RKO (cell line): ENCODE measurements around the gene IL13RA1.
"Not testable (repeated sequence)": the region's sequence is repeated elsewhere in the genome, so short reads cannot be mapped to it uniquely, and the experiment has no call there.

ENCODE experiments used
- DNase-seq: peaks from one replicate; pipeline ENCODE4 v3.0.0-alpha.2; 2016; ENCODE audit warnings: low spot score

Gene IL13RA1

DNA sequence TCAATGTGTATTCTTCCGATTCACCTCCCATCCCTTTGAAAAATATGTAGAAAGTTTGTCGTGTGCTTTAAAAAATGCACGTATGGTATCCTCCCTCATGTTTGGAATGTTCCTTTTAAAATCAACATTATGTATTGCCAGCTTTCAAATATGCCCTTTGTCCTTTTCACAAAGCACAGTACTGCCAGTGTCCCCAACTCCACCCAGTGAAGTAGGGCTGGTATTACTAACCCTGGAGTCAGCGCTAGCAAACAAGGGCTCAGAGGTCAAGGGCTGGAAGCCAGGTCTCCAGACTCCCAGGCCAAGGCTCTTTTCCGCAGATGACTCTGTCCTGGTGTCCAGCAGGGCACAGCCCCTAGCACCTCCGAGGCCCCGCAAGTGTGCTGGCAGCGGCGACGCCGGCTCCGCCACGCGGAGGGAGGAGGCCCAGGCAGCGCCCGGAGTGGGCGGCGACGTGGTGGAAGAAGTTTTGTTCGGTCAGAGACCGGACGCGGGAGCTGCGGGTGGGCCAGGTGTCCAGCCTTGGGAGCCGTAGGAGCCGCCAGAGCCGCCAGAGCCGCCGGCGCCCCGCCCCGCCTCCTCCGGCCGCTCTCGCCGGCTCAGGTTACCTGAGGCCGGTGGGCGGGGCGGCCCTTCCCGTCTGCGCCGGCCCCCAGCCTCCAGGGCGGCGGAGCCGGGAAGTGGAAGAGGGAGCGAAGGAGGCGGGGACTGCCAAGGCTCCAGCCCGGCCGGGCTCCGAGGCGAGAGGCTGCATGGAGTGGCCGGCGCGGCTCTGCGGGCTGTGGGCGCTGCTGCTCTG, at the start of gene IL13RA1:
Gene IL13RA1, plus strand, starts transcription at position 720 of the 799 bp plus-strand sequence. Its CDS starts 33 bp downstream, at position 753.
- DNase-seq = peak; percentile 78

DNA sequence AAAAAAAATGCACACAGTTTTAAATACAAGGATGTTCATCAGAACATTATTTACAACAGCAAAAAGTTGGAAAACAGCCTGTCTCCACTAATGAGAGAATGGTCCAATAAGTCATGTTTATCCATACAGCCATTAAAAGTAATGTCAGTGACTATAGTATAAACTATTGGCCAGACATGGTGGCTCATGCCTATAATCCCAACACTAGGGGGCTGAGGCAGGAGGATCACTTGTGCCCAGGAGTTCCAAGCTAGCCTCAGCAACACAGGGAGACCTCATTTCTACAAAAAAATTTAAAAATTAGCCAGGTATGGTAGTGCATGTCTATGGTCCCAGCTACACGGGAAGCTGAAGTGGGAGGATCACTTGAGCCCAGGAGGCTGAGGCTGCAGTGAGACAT, 48.1 kb upstream of the IL13RA1 start:
- no peak for DNase-seq

DNA sequence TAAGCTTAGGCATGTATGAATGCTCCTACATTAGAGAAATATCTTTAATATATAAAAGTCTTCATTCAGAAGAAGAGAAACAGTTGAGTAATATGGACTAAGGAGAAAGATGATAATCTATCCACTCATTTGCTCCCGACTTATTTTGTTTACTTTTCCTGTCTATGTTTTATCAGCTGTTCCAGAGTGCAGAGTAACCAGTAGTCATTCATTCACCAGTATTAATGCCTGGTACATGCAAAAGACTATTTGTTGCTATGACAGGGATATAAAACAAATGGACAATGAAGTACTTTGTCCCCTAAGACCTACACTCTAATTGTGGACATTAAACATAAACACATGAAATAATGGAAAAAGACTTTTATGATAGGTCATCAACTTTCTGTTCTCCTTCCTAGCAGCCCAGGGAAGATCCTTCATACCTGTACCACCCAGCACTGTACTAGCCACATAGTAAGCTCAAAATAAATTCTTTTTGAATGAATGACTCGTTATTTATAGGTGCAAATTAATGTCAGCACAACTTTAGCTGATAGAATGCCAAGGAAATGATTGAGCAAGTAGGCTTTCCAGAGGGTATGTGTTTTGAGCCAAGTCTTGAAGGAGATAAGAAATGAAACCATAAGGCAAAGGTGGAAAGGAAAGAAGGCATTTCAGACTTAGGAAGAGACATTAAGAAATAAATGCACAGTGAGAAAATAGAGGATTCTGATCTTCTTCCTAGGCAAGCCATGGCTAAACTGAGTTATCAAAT, 45.0 kb upstream of the IL13RA1 start:
- DNase-seq = no peak

DNA sequence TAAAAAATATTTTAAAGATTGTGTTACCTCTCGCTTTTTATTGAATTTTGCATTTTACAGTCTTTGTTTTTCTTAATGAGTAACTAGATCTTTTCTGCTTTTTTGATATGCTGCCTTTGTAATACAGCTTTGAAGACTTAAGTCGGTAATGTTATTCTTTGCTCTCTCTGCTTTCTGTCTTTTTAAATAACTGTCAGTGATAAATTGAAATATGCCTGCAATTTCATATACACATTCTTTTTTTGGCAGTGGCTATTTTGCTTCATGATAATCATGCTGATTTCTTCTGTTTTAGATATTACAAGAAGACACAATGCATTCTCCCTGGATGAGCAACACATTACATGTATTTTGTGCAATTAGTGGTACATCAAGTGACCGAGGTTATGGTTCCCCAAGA, 42.0 kb upstream of the IL13RA1 start:
- no peak for DNase-seq

DNA sequence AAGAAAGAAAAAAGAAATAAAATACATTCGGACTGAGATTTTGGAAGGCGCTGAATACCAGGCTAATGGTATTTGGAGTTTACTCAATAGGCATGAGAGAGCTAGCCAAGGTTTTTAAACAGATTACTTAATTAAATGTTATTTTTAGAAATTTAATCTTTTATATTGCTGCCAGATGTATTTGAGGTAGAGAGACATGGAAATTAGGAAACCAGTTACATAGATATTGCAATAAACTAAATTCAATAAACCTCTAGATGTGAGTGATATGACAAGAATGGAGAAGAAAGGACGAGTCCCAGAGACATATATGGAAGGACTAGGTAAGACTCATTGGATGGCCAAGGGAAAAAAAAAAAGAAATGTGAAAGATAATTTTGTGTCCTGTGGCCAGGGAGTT, 38.5 kb upstream of the IL13RA1 start:
- DNase-seq = no peak

DNA sequence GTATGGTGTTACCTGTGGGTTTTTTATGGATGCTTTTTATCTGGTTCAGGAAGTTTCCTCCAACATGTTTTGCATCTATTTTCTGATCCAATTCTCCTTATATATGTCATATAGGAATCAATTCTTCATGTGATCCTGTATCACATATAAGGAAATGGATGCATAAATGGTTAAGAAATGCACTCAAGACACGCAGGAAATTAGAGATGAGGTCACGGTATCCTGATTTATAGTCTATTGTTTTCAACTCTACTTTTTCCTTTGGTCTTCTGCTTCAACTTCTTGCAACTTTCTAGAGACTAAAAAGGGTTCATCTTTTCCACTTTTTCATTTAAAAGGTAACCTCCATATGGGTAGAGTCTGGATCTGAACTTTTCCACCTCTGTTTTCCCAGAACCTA, 33.6 kb upstream of the IL13RA1 start:
- DNase-seq = no peak

DNA sequence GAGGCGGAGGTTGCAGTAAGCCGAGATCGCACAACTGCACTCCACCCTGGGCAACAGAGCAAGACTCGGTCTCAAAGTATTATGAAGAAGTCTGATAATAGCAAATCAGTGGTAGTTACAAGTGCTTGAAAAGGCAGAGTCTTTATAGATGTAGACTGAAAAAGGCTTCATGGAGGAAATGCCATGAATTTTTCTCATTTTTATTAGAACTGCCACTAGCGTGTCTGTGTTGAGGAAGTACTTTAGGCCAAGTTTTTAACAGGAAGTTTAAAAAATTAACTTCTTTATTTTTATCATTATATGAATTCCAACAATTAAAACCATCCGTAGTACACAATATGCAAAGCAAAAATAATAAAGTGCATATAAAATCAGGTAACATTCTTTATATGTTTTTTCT, 32.8 kb upstream of the IL13RA1 start:
- no peak for DNase-seq

DNA sequence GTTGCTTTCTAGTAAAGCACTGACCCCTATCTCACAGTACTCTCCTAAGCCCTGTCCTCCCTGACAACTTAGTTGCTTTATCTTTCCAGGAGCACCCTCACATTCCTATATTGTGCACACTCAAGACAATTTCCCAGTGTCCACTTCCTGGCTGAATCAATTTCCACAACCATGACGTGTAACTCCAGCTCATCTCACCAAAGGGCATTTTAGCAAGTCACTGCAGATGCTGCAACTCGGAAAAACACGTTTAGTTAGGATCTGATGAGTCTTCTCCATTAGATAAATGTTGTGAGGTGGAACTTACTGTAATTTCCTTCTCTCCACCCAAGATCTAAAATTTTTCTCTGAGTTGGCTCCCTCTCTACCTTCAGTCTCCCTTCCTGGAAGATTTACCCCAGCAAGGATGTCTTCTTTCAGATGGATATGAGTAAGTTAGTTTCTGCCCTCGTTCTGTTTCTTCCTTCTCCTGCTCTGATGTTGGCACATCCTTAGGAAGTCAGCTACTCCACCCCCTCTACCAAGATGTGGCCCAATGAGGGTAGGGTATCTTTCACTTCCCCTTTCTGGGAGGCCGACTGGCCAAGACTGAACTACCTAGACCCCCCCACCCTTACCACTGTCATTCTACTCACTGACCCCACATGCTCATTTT, 28.8 kb upstream of the IL13RA1 start:
- DNase-seq = no peak

DNA sequence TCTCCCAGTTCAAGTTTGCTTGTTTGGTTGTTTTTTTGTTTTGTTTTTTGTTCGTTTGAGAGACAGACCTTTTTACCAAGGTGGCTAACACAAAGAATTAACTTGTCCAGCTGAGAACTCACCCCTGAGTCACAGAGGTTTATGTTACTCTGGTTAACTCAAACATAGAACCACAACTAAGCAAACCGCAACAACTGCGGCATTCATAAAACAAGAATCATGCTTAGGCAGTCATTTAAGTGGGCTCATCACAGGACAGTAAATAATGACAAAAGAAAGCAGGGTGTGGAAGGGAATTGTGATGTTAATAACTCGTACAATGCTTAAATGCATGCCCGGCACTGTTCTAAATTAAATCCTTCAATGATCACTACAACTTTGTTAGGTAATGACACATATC, 24.7 kb upstream of the IL13RA1 start:
- DNase-seq = peak; percentile 32

DNA sequence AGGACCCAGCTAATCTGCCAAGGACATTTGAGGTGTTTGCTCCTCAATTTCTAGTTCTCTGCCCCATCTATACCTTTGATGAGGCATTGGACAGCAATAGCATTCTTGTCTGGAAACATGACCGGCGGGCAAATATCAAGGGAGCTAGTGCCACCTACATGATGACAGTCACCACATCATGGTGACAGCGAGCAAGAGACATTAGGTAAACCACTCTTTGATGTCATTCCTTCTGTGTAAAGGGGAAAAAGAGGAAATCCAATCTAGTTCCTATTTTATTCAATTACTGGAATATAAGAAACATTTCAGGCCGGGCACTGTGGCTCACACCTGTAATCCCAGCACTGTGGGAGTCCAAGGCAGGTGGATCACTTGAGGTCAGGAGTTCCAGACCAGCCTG, 20.7 kb upstream of the IL13RA1 start:
- no peak for DNase-seq

DNA sequence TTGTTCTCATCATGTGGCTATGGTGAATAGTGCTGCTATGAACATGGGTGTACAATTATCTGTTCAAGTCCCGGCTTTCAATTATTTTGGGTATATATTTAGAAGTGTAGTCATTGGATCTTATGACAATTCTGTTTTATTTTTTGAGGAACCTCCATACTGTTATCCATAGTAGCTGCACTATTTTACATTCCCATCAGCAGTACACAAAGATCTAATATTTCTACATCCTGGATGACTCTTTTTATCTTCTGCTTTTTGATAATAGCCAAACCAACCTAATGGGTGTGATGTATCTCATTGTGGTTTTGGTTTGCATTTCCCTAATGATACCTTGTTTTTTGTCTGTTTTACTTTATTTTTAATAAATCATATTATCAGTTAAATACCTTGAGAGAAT, 12.9 kb upstream of the IL13RA1 start:
- DNase-seq = no peak

DNA sequence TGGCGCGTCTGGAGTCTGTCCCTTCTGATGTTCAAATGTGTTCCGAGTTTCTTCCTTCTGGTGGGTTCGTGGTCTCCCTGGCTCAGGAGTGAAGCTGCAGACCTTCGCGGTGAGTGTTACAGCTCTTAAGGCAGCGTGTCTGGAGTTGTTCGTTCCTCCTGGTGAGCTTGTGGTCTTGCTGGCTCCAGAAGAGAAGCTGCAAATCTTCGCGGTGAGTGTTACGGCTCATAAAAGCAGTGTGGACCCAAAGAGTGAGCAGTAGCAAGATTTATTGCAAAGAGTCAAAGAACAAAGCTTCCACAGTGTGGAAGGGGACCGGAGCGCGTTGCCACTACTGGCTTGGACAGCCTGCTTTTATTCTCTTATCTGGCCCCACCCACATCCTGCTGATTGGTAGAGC, 11.5 kb upstream of the IL13RA1 start:
- not testable (repeated sequence) for DNase-seq

DNA sequence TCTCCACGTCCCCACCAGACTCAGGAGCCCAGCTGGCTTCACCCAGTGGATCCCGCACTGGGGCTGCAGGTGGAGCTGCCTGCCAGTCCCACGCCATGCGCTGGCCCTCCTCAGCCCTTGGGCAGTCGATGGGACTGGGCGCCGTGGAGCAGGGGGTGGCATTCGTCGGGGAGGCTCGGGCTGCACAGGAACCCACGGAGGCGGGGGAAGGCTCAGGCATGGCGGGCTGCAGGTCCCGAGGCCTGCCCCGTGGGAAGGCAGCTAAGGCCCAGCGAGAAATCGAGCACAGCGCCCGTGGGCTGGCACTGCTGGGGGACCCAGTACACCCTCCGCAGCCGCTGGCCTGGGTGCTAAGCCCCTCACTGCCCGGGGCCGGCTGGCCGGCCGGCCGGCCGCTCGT, 10.6 kb upstream of the IL13RA1 start:
- DNase-seq = not testable (repeated sequence)

DNA sequence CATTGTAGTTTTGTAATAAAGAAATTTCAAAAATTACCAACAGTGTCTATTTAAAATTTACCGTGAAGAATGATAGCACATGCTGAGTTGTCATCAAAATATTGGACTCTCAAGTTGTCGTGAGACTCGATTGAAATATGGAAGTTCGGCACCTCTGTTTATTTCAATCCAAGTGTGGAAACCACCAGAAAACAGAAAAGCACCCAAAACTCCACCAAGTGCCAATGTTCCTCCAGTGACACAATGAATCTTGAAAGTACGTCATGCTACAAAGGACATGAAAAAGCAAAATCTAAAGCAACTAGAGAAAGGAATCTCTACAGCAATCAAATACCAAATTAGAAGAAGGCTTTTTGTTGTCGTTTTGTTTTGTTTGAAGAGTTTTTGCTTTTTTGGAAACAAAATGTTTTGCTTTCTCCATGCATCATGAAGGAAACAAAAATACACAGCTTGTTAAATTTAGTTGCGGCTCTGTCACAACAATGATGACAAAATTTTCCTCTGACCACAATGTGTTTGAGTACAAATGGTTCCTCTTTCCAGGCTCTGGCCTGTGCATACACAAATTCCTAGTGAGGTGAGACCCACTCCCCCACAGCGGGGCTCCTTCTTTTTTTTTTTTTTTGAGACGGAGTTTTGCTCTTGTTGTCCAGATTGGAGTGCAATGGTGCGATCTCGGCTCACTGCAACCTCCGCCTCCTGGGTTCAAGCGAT, 9.6 kb upstream of the IL13RA1 start:
- DNase-seq = no peak

DNA sequence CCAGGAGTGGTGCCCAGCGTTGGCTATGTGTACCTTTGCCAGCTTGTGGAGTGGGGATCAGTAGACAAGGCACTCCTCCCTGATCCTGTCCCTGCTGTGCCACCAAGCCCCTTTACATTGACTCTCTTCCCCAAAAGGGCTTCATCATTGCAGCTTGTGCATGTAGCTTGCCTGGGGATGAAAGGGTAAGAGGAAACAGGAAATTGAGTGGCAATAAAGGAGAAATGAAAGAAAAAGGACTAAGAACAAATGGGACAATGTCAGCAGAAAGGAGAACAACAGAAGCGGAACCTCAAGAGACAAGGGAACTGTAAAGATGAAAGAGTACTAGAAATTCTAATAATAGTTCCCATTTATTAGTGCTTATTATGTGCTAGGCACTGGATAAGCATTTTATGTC, 8.7 kb upstream of the IL13RA1 start:
- no peak for DNase-seq

DNA sequence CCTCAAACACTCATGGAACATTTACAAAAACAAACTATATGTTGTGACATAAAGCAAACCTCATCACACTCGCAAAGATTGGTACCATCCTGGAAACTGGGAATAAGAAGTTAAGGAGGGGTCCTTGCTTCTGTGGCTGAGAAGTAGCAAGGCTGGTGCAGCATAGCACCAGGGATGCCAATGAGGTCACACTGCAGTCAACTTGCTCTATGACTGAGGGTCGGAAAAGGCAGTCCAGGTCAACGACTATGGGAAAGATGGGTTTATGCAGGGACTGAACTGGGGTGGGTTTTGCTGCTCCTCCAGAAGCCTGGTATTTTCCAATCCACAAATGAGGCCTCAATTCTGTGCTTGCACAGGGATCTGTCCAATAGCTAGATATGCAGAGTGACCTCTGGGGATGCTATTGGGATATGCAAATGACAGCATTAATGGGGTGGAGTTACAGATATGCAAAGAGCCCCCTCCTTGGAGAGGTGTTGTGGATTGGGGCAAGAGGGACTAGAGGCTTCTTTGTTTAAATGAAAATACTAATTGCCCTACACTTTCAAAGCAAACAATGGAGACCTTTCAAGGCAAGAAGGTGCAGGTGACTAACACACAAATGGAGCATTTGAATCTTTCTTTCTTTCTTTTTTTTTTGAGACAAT, 7.2 kb upstream of the IL13RA1 start:
- DNase-seq = no peak

DNA sequence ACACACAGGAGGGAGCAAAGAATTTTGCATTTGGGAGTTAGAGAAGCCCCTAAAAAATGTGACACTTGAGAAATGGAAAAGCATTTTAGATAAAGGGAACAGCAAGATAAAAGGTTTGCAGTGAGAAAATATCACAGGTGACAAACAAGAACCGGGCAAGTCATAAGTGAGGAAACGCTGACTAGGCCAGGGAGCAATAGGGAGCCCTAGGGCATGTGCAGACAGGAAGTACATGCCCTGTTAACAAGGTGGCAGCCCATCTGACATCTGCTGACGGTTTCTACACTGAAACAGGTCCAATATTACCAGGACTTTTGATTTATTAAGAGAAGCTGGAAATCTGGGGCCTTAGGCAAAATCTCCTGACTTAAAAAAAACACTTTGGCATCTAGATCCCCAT, 4.0 kb upstream of the IL13RA1 start:
- no peak for DNase-seq

DNA sequence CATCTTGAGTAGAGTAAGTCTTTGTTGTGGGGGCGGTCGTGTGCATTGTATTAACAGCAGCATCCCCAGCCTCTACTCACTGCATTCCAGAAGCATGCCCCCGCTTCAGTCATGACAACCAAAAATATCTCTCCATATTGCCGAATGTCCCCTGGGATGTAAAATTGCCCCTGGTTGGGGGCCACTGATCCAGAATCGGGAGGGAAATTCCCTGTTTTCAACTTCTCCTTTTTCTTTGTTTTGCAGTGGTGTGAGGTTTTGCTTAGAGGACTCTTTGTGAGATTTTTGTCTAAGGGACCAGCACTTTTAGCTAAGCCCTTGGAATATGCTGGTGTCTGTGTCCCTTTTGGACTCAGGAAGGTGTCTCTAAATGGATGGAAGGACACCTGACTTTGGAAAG, 3.0 kb upstream of the IL13RA1 start:
- DNase-seq = no peak

DNA sequence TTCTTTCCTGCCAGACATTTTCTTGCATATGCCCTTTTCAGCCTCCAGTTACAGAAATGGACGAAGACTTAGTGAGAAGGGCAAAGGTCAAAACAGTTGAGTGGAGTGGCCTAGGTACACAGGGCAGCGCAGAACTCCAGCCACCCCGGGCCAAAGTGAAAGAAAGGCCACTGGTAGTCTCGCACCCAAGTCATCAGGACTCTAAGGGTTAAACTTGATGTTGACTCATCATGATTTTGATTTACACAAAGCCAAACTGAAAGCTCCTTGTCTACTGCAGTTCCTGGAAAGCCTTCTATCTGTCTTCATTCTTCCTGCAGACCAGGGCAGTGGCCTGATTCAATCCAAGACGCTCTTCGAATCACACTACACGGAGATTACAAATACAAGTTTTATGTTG, 2.6 kb upstream of the IL13RA1 start:
- DNase-seq = peak; percentile 56

DNA sequence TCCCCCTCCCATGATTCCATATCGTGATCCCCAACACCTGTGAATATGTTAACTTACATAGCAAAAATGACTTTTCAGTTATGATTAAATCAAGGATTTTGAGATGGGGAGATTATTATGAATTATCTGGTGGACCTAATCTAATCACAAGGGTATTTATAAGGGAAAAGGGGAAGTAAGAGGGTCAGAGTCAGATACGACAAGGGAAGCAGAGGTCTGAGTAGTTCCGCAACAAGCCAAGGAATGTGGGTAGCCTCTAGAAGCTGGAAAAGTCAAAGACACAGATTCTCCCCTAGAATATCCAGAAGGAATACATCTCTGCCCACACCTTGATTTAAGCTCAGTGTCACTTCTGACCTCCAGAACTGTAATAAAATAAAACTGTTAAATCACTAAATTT, 1.0 kb upstream of the IL13RA1 start:
- DNase-seq = no peak

DNA sequence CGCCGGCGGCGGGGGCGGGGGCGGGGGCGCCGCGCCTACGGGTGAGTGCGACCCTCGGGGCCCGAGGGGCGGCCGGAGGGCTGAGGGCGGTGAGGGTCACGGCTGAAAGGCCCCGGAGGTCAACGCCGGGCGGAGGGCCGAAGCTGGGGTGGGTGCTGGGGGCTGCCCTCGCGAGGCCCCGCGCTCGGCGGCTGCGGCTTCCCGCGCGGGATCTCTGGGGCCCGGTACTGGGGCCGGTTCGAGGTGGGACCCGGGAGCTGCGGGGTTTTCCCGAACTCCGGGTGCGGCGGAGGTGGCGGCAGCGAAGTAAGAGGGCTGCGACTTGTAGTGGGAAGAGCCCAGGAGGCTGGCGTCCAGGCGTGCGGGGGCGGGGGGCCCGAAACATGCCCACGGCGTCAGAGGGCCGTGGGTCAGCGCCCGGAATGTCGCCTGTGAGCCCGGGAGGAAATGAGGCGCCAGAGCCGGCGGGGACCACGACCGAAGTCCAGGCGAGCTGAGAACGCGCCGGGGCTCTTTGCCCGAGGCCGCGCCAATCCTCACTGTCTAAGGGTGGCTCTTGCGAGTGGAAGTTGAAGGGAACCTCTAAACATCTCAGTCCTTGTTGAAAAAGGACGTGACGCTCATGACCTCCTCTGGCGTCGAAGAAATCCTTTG, 407 bp downstream of the IL13RA1 start:
- DNase-seq = peak; percentile 25
